RPMI7951 (cell line): ENCODE results near the gene RTN4RL1. TPM values are rescaled to one million over a fixed set of nuclear protein-coding genes. Genes with fewer than 3 reads are reported as not detected.
A peak's percentile ranks its signal among the peaks of the same experiment; 100 is the strongest.

Experiments
- DNase-seq: peaks from one replicate; pipeline ENCODE4 v3.0.0-alpha.2; 2012; ENCODE audit warnings: low read depth
- total RNA-seq: library from RNA; depleted of rRNA; stranded (reverse); fragments of >200 nt; shearing (Covaris generic); gene quantifications from 2 replicates; pipeline ENCODE4 v1.2.3, GENCODE V29; 2014

The RTN4RL1 gene
- total RNA-seq, 1 experiment from 2014 or later, result 7.6 TPM

- DNase-seq, result peak; percentile 73
Measured at GRCh38 chr17:2025622-2026309, 632 bp upstream of the RTN4RL1 start.

GRCh38 chr17:2024572-2025219 lies 438 bp downstream of the RTN4RL1 start:
- DNase-seq, result no peak

GRCh38 chr17:2023692-2024571 lies 1.2 kb downstream of the RTN4RL1 start:
- DNase-seq, result peak; percentile 61

- no peak for DNase-seq
Measured at GRCh38 chr17:2023256-2023655, 1.9 kb downstream of the RTN4RL1 start.

- DNase-seq, result no peak
Measured at GRCh38 chr17:2022647-2023240, 2.4 kb downstream of the RTN4RL1 start.

- DNase-seq, result no peak
Measured at GRCh38 chr17:2020721-2021120, 4.4 kb downstream of the RTN4RL1 start.

DNA sequence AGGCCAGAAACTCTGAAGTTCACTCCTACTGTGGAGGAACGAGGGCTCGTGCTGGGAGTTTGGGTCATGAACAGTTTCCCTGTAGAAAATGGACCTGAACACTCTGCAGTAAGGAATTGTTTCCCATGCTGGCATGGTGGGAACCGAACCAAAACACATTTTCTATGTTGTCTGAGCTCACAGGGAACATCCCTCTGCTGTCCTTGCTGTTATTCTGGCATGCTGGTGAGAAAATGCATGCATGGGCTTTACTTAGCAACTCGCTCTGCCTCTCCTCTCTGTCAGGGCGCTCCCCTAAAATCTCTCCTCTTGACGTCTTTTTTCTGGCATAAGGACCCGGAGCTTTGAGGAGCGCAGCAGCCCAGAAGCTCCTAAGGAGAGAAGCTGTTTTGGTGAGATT lies 5.4 kb downstream of the RTN4RL1 start:
- no peak for DNase-seq

GRCh38 chr17:2018716-2019510 lies 6.2 kb downstream of the RTN4RL1 start:
- no peak for DNase-seq

- DNase-seq, result no peak
Measured at GRCh38 chr17:2017274-2017941, 7.7 kb downstream of the RTN4RL1 start.

- no peak for DNase-seq
Measured at GRCh38 chr17:2016494-2016893, 8.6 kb downstream of the RTN4RL1 start.

GRCh38 chr17:2015314-2015713 lies 9.8 kb downstream of the RTN4RL1 start:
- no peak for DNase-seq

DNA sequence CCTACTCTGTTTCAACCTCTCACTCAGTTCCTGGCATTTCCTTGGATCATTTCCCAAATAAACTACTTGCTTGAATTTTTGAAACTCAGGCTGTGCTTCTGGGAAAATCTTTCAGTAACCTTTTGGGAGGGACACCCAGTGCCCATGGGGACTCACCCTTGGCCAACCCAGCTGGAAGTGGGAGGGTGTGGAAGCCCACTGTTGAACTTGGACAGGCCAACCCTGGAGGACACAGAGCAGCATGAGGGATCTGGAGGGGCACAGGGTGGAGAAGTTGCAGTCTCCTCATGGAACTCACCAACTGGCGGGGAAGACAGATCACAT lies 11.2 kb downstream of the RTN4RL1 start:
- no peak for DNase-seq

DNA sequence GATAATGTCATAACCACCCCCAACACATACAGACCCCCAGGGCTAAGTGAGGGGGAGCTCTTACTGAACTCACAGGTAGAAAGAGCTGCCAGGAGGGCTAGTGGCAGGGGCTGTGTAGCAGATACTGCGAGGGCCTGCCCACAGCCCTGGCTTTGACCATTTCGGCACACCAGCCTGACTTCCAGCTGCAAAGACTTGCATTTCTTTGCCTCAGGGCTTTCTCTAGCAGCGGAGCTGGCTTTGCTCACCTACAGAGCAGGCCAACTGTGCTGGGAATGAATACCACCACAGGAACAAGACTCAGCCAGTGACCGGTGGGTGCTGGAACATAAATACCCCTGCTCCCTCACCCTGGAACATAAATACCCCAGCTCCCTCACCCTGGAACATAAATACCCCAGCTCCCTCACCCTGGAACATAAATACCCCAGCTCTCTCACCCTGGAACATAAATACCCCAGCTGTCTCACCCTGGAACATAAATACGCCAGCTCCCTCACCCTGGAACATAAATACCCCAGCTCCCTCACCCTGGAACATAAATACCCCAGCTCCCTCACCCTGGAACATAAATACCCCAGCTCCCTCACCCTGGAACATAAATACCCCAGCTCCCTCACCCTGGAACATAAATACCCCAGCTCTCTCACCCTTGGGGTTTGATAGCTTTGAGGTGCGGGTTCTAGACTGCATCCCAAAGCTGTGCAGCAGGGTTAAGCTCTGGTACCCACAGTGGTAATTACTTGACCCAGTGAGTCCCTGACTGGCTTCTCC lies 11.7 kb downstream of the RTN4RL1 start:
- peak; percentile 76 for DNase-seq

DNA sequence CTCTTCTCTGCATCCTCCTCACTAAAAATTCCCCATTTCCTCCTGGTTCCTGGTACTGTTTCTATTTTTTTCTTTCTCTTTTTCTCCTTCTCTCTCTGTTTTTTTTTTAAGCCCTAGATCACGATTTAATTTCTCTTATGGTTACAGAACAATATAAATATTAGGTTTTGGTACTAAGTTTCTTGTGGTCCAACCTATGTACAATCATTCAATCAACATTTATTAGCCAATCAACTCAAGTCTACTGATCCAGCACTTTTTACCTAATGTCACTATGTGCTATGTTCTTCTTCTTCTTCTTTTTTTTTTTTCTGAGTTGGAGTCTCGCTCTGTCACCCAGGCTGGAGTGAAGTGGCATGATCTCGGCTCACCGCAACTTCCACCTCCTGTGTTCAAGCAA lies 12.6 kb downstream of the RTN4RL1 start:
- no peak for DNase-seq

DNA sequence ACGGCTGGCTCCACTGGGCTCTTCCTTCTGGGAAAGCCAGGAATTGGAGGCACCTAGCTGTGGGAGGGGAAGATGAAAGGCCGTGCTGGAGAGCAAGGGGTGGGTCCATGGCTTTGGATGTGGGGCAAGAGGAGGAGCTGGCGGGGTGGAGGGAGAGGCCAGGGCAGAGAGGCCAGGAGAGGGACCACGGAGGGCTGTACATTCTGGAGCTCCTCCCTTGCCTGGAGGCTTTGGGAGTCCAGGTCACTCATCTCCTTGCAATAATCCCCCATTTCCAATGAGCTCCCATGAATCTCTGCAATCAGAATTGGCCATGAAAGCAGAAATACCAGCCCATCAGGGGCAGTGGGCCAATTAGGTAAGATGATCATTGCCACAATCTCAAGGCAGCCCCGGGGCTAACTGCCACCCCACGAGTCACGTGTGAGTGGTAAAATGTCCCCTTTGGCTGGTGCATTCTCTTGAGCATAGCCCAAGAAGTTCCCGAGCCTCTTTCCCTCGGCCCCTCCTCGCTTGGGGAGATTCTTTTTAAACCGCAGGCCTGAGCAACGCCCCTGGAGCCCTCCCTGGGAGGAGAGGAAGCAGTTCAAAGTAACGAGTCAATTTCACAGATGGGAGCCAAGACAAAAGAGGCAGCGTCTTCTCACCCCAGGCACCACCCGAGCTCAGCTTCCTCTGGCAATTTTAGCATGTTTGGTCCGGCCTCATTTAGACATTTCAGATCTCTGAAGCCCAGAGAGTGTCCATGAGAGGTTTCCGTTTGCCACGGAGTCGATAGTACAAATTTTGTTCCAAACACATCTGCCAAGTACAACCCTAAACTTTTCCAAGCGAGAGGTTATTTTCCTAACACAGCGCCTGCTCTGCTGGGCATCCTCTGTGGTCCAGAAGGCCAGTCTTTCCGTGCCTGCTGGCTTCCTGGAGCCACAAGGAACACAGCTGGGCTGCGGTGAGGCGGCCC lies 13.4 kb downstream of the RTN4RL1 start:
- DNase-seq, result peak; percentile 97

DNA sequence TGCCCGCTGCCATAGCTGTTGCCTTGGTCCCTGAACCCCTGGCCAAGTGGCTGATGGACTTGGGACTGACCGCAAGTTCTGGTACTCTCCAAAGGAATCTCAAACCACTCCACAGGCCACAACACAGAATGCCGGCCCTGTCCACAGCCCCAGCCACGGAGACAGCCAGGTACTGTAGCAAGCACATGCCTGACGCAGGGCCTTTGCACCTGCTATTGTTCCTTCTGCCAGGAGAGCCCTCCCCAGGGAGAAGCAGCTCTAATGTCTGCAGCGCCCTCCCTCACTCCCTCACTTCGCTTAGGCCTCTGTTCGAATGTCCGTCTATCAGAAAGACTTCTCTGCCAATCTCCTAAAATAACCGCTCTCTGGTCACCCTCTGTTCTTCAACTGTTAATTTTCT lies 15.4 kb downstream of the RTN4RL1 start:
- DNase-seq, result no peak

DNA sequence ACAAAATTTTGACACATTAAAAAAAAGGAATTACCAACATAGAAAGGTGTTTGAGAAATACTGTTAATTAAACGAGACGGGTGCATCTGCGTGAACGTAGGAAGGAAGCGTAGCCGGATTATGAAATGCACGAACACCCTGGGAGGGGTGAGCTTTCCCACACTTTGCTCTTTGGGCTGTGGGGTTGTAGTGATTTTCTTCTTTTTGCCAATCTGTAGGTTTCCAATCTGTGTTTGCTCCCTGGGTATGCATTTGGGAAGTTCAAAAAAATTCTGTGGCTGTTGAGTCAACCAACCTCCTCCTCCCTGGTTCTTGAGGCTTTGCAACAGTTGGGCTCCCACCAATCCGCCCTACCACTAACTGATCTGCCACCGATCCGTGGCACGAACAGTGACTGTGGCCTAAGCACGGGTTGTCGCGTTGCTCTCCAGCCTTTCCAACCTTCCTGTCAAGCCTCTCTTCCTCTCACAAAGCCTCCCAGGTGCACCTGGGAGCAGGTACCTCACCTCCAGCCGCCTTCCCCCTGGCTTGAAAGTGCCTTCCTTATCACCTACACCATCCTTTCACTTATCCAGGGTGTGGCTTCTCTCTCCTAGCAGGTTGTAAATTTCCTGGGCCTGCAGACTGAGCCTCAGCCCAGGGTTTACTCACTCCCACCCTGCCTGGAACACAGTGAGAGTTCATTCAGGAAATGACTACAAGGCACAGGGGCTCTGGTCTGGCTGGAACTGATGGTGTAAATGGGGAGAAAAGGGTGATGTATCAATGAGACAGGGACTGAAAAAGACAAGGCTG lies 16.6 kb downstream of the RTN4RL1 start:
- no peak for DNase-seq

DNA sequence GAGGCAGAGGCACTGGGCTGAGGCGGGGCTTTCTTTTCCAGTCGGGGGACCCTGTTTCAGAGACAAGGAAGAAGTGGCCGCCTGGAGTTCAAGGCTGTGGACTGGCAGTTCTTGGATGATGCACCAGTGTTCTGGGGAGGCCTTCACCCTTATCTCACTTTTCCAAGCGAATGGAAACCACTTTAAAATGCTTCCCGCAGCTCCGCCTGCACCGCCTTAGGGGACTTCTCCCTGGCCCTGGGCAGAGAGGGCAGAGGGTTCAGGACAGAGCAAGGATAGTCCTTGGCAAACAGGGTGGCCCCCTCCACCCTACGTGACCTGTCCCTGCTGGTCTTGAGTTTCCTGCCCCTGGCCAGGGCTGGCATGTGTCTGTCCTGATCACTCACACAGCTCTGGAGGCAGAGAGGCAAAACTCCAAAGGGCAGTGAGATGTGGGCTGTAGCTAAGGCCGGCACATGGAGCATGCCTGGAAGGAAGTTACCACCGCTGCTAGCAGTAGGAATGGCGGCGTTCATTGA lies 20.6 kb downstream of the RTN4RL1 start:
- peak; percentile 69 for DNase-seq
